HG03175 (cell line): ENCODE results near the gene ACVR1.
"Not testable (repeated sequence)": the region's sequence is repeated elsewhere in the genome, so short reads cannot be mapped to it uniquely, and the experiment has no call there.

ENCODE experiments used
- ATAC-seq: cut with Tn5 transposase; IDR thresholded peaks from one replicate; pipeline ENCODE4 v1.9.1; 2021; ENCODE audit warnings: mild to moderate bottlenecking, moderate library complexity; ENCODE audit not compliant: unreplicated experiment

Gene ACVR1

GRCh38 chr2:157726946-157727345 lies 149.2 kb downstream of the ACVR1 start:
- ATAC-seq: no peak

GRCh38 chr2:157725846-157726245 lies 150.3 kb downstream of the ACVR1 start:
- ATAC-seq: no peak

- ATAC-seq: no peak
These were observed 153.4 kb downstream of the ACVR1 start for GRCh38 chr2:157722580-157723234.

DNA sequence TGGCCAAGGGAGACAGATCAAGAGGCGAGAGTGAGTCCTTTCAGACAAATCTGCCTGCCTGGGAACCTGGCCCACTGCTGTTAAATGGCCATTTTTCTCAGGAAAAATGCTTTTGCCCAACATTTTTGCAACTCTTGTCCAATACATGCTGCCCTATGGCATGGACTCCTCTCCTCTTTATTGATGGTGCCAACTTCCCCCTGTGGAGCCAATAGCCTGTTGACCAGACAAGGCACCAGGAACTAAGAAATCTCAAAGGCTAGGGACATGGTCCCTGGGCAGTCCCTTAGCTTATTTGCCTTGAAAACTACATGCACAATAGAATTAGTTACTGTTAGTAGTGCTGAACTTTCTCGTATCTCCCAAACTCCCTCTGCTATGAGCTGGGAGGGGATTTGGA lies 155.6 kb downstream of the ACVR1 start:
- no peak for ATAC-seq

DNA sequence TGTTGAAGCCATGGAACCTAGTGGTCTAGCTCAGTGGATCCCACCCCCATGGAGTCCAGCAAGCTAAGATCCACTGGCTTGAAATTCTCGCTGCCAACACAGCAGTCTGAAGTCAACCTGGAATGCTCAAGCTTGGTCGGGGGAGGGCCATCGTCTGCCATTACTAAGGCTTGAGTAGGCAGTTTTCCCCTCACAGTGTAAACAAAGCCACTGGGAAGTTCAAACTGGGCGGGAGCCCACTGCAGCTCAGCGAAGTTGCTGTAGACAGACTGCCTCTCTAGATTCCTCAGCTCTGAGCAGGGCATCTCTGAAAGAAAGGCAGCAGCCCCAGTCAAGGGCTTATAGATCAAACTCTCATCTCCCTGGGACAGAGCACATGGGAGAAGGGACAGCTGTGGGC lies 171.5 kb downstream of the ACVR1 start:
- ATAC-seq: not testable (repeated sequence)

GRCh38 chr2:157704148-157704547 lies 172.0 kb downstream of the ACVR1 start:
- ATAC-seq: not testable (repeated sequence)

DNA sequence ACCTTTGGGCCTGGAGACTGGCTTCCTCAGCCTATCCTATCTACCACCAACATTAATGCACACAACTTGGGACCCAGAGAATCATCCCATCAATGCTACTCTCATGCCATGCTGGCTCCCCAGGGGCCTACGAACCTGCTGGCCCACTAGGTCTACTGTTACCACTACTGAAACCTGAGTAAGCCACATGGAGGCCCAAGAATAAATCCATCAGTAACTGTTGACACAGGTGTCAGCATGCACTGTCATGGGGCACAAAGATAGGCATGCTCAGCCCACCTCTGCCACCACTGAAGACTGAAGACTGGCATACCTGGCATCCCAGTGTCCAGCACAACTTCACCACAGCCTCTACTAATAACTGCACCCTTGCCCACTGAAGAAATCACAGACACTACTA lies 176.3 kb downstream of the ACVR1 start:
- no peak for ATAC-seq

- no peak for ATAC-seq
These were observed 177.1 kb downstream of the ACVR1 start for GRCh38 chr2:157699009-157699408.

DNA sequence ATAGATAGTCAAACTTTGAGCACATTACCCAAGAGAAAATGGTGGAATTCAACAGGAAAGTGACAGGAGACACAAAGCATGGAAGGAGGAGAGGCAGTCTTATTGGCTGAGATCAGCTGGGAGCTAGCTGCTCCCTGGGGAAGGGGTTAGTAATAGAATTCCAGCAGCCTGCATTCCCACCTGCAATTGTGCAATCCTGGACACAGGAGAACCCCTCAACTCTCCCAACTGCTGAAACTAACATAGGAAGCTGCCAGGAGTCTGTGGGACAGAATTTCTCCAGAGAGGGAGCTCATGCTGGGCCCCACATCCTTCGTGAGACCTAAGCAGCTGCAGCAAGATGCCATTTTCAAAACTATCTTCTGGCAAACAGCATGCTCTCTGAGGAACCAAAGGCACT lies 177.7 kb downstream of the ACVR1 start:
- ATAC-seq: no peak

DNA sequence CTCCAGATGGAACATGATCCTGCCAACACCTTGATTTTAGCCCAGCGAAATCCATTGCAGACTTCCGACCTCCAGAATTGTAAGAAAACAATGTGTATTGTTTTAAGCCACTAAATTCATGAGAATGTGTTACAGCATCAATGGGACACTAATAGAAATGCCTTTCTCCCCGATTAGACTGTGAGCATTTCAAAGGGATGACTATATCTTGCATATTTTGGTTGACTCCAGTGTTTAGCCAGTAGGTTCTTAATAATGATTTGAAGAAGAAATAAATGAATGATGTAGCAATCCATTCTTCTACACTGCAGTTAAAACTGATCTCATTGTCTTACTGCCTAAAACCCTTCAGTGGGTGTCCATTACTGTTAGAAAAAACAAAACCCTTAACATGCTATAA lies 180.1 kb downstream of the ACVR1 start:
- ATAC-seq: no peak

DNA sequence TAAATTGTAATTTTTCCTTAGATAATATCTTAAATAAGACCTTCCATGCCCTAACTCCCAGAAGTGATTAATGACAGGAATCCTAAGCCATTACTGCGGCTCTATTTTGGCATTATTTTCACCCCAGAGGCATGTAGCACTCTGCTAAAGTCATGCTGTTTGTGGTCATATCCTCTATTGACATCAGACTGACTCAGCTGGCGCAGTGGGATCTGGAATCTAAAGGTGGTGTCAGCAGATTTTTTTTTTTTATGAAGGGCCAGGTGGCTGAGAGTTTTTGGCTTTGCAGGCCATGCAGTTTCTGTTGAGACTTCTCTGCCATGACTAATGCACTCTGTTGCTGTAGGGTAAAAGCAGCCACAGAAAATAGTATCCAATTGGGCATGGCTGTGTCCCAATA lies 183.4 kb downstream of the ACVR1 start:
- ATAC-seq: no peak

DNA sequence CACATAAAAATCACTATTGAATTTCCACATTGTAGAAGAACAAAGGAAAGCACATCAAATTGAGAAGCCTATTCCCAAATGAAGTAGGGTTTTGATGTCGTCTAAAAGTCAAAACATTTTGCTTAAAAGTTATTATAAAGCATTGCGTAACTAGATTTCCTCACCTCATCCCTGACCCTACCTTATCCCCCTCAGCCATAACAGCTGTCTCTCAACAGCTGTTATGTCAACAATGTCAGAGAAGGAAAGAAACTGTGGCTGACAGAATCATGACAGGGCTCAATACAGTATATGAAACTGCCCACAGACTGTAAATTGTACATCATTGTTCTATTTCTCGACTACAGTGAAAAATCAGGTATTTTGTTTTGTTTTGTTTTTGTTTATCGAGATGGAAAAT lies 184.4 kb downstream of the ACVR1 start:
- no peak for ATAC-seq

- no peak for ATAC-seq
These were observed 185.0 kb downstream of the ACVR1 start for GRCh38 chr2:157691131-157691530.
